ENCODE measurements around the gene TXLNG.
A peak's percentile ranks its signal among the peaks of the same experiment; 100 is the strongest.

Gene TXLNG

DNA sequence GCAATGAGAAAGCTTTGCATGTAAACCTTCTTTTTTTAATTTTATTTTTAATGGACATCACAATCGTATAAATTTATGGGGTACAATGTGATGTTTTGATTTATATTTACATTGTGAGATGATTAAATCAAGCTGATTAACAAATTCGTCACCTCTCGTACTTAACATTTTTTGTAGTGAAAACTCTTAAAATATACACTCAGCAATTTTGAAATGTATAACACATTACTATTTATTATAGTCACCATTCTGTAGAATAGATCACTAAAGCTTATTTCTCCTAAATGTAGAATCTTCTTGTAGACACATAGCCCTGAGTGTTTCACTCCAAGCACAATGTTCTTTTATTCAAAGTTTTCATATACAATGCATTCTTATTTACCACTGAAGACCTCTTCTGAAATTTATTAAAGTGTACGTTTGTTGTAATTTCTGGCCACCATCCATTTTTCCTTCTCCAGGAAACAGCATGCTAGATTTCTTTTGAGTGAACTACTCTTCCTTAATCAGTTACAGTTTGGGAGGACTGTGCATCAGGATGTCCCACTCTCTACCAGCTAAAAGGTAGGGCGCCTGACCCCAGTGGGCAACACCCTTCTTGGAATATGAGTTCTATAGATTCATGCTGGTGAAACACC is 88.3 kb downstream of the TXLNG start:
- no peak for DNase-seq (ENCODE audit: low spot score)

DNA sequence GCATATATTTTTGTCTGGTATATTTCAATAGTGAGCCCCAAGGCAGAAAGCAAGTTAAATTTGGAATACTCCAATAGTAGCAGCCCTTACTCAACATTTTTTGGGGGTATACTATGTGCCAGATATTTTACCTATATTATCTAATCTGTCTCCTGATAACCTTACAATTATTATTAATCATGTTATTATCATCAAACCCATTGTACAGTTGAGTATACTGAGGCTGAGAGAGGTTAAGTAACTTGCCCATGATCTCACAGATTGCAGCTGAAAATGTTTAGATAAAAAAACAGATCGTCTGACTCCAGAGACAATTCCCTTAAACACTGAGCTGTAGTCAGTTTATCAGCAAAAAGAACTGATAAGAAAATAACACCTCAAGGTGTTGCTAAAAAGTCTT is 90.4 kb downstream of the TXLNG start:
- DNase-seq (ENCODE audit: low spot score): no peak

DNA sequence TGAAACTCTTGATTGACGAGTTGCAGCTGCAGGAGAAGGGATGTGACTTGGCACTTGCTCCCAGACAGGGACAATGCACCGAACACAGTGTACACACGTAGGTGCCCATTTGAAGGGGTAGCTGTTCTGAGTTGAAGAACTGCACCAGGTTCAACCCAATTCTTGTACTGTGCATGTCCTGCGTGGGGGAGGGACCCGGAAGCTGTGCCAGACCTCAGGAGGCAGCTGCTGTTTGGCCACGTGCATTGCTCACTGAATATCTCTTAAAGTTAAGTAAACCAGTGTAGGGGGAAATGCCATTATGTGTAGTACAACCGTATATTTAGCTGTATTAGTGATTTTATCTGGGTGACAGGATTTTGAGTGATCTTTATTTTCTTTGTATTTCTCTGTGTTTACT is 95.9 kb downstream of the TXLNG start:
- DNase-seq (ENCODE audit: low spot score): no peak

GRCh38 chrX:16882702-16883486 is 96.6 kb downstream of the TXLNG start:
- peak; percentile 66 for DNase-seq (ENCODE audit: low spot score)

- DNase-seq (ENCODE audit: low spot score): no peak
These were observed 97.2 kb downstream of the TXLNG start for GRCh38 chrX:16883487-16883804.

GRCh38 chrX:16885628-16886027 is 99.4 kb downstream of the TXLNG start:
- DNase-seq (ENCODE audit: low spot score): no peak

DNA sequence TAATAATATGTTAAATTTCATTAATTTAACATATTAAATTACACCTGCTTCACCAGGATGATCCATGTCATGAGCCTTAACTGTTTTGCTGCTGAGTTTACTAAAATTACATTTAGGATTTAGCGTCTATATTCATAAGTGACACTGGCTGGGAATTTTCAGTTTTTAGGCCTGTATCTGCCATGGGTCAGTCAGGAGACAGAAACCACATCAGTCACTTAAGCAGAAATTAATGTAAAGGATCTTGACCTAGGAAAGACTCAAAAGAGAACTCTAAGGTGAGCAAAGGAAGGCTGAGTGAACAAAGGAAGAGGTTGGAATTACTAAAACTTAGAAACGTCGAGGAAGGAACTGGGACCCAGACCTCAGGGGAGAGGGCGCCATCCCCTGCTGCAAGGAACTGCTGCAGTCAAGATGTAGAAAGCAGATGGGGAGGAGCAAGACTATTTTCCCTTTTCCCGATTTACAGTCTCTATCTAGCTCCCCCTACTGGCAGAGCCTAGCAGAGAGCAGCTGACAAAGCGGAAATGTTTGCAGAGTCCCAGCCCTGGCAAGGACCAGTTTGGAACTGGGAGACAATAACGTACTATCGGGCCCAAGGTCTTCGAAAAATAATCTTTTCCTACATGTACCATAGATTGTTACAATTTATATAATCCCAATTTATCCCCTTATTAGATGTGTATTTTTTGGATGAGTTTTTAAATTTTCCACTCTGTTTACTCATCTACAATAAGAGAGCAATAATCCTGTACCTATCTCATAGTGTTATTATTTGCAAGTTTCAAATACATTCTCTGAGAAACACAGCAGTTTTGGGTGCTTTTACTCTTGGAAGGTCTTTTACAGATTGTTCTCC is 106.5 kb downstream of the TXLNG start:
- DNase-seq (ENCODE audit: low spot score): peak; percentile 80
